GM18951 (cell line): ENCODE measurements around the gene EDIL3.

ENCODE experiments used
- POLR2A ChIP-seq: IDR thresholded peaks from 4 replicates; pipeline ENCODE4 v1.6.1; 2011; ENCODE audit warnings: mild to moderate bottlenecking; ENCODE audit not compliant: insufficient read length, insufficient read depth; ENCODE audit errors: extremely low read depth
- in situ Hi-C: fragments of 300-500 bp; cut with MboI; formaldehyde crosslinking; loops from one replicate; pipeline ENCODE4 v1.12.0; 2022; ENCODE audit warnings: low sequenced_read_pairs, mixed read lengths, inconsistent platforms; ENCODE audit not compliant: unreplicated experiment

The EDIL3 gene

DNA sequence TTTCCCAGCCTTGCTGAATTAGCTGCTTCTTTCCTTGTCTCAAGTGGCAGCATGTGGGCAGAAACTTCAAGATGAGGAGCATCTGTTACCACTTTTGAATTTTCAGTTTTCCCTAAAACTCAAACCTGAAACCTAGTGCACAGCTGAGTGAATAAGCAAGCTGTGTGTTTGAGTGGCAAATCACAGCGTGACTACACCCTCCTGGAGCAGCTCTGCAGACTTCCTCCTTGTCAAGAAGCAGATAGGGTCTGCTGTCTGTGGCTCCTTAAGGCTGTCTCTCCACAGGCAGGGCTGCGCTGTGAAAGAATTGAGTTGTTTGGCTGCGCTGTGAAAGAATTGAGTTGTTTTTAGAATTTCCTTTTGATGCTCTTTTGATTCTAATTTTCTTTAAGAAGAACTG lies 484.4 kb downstream of the EDIL3 start:
- no peak for TF ChIP-seq POLR2A
- in situ Hi-C loops = no loop called here

DNA sequence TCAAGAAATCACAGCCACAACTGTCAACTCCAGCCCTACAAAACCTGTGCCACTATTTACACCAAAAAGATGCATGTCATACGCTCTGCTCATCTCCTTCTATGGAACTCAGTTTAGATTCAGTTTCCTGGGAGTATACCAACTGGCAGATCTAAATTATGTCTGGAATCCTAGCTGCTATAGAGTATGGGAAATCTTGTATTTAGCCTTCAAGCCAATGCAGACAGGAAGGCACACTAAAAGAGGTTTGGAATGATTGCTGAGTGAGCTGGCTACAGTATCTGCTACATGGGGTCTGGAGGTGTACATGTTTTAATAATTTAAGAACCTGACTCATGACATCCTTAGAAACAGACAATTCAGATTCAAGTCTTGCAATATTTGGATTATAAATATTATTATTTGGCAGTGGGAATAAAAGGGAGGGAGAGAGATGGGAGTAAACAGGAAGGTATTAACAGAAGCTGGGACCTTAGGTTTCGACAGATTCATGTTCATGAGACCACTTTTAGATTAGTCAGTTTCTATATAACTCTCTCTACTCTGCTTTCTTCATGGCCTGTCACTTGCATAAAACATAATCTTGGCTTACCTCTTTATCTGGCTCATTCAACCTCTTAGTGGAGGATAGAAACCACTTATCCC lies 485.2 kb downstream of the EDIL3 start:
- in situ Hi-C loops = no loop called here
- TF ChIP-seq POLR2A = no peak

DNA sequence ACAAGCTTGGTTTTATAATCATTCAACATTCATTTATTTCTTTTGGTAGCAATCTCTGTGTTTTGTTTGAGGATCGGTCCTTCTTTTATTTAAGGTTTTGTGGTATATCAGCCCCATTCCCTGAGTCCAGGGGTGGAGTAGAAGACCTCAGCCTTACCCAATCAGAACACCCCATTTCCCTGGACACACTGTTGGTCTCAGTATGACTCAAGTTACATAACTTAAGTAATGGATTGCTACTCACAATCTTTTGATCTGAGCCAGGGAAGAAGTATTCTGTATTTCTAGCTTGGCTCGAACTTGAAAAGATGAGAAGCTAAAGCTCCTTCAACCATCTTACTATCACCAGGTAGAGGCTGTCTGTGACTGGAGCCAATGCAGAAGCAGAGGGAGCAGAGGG lies 488.8 kb downstream of the EDIL3 start:
- TF ChIP-seq POLR2A = no peak
- in situ Hi-C loops = no loop called here

DNA sequence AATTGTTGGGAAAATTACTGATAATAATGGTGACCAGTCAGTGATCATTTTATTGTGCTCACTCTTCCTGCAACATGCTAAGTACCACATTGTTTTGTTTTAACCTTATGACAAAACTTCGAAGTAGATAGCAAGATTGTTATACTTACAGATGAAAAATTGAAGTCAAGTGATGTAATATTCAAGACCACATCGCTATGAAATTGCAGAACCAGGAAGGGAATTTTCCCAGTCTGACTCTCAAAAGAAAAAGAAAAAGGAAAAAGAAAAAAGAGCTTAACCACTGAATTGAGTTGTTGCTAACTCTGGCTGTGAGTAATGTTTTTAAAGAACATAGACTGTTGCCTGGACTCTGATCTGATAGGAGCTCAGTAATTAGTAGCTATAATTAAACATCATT lies 493.4 kb downstream of the EDIL3 start:
- in situ Hi-C loops = no loop called here
- TF ChIP-seq POLR2A = no peak
